GM18909 (cell line): ENCODE results near the gene ARSK.
"Not testable (repeated sequence)": the region's sequence is repeated elsewhere in the genome, so short reads cannot be mapped to it uniquely, and the experiment has no call there.

ENCODE experiments used
- ATAC-seq: cut with Tn5 transposase; IDR thresholded peaks from one replicate; pipeline ENCODE4 v1.9.1; 2021; ENCODE audit warnings: mild to moderate bottlenecking; ENCODE audit not compliant: unreplicated experiment, poor library complexity

Gene ARSK

GRCh38 chr5:95644351-95645042 is 89.6 kb downstream of the ARSK start:
- peak; percentile 31 for ATAC-seq

GRCh38 chr5:95646226-95646568 is 91.3 kb downstream of the ARSK start:
- ATAC-seq, result not testable (repeated sequence)

GRCh38 chr5:95646569-95647431 is 91.9 kb downstream of the ARSK start, which contains the start of gene RFESD:
Gene RFESD (plus strand): TSS chr5:95646777. CDS start chr5:95652272, 5,495 bp downstream.
- peak; percentile 96 for ATAC-seq

- no peak for ATAC-seq
These were observed 93.3 kb downstream of the ARSK start for GRCh38 chr5:95647886-95648860.

DNA sequence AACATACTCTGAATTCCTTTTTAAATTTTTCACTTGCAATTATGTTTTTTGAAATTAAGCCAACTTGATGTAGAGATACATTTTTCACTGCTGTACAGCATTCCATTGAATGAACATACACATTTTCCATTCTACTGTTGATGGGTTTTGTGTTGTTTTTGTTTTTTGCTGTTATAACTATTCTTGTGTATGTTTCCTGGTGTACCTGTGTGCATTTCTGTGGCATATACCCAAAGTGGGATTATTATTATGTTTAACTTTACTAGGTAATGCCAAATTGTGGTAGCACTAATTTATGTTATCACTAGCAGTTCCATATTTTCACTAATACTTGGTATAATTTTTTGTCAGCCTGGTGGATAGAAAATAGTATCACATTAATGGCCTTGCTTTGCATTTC is 94.4 kb downstream of the ARSK start:
- ATAC-seq, result no peak

DNA sequence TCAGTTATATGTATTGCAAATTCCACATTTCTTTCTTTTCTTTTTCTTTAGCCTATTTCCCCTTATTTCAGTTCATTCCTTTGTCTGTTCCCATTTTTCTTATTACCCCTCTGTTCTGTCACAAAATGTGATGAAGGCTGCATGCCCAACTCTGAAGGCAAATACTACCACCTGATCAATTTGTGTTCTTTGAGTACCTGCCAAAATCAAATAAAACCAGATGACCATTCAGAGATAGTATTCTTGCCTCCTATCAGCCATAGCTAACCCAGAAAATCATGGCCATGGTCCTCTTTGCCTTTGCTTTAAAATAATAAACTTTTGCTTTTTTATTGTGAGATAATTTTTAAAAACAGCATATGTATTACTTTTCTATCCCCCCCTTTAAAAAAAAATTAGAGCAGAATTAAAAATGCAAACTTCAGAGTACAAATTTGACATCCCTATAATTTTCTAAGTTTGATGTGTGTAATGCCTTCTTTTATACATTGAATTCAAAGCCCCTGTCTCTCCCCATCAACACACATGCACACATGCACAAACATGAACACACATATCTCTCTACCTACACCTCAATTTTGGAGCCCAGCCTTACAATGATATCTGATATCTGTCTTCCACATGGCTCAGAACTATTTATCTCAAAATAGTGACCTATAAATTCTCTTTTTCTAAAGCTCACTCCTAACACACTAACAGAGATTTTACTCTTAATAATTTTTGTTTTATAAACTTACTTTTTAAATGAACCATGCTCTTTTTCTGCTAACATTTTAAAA is 95.1 kb downstream of the ARSK start:
- ATAC-seq, result no peak

DNA sequence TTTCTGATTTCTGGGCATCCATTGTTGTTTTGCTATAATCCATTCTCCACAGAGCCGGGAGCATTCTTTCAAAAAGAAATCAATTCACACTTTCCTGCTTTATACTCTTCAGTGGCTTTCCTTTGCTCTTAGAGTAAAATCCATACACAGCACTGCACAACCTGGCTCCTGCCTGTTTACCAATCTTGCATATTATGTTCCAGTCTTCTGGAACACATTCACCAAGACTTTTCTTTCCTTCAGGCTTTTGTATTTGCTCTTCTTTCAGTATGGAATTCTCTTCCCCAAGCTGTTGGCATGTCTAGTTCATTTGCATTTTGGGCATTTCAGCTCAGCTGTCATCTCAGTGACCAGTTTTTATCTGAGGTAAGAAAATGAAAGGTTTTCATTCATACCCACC is 97.9 kb downstream of the ARSK start:
- ATAC-seq, result no peak

DNA sequence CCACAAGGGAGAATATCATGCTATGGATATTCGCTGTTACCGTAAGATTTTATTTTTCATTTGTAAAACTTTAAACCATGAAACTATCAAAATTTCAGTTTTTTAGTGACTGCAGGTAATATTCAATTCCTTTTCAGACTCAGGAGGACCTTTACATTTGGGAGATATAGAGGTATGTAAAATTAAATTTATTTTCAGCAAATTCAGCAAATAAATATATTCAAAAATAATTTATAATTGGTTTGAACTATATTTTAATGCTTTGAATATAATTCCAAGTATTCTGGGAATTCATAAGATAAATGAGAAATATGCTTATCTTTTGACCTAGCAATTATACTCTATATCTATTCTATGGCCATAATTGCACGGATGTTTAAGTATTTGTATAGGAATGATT is 99.3 kb downstream of the ARSK start:
- ATAC-seq, result no peak
